Measurements from ENCODE around the gene PUS1.

- TF ChIP-seq SP1 (IDR thresholded peaks at IDR 0.05) (no peak), FOXK2 (IDR thresholded peaks at IDR 0.05) (no peak)
Measured at GRCh38 chr12:131905630-131906091, 23.4 kb upstream of the PUS1 start.

Data from HEK293T (cell line).